Muscle layer of duodenum (tissue), 2 donors: ENCODE results near the gene SNRPE.
"Not testable (repeated sequence)": the region's sequence is repeated elsewhere in the genome, so short reads cannot be mapped to it uniquely, and the experiment has no call there.

Experiments used
- H3K27ac ChIP-seq: one replicate; pipeline ENCODE4 v1.7.0; 2013; ENCODE audit warnings: mild to moderate bottlenecking, low read length
- H3K27me3 ChIP-seq: one replicate; pipeline ENCODE4 v1.7.0; 2013; ENCODE audit warnings: low read depth, mild to moderate bottlenecking, control low read depth, low read length
- H3K36me3 ChIP-seq, 2 donors: one replicate each; pipeline ENCODE4 v1.7.0; 2013; ENCODE audit warnings: low read length in 2 of 2, control low read depth in 1 of 2, mild to moderate bottlenecking in 1 of 2; ENCODE audit not compliant: insufficient read depth in 2 of 2, control insufficient read depth in 1 of 2
- H3K4me1 ChIP-seq, 2 donors: one replicate each; pipeline ENCODE4 v1.7.0; 2013; ENCODE audit warnings: low read length in 2 of 2, mild to moderate bottlenecking in 2 of 2, control low read depth in 1 of 2, moderate library complexity in 1 of 2; ENCODE audit not compliant: insufficient read depth in 2 of 2, control insufficient read depth in 1 of 2
- H3K4me3 ChIP-seq, 2 donors: one replicate each; pipeline ENCODE4 v1.7.0; 2013; ENCODE audit warnings: low read length in 2 of 2, low read depth in 1 of 2, mild to moderate bottlenecking in 1 of 2
- H3K9me3 ChIP-seq, 2 donors: one replicate each; pipeline ENCODE4 v1.7.0; 2013; ENCODE audit warnings: low read length in 2 of 2, control low read depth in 1 of 2, mild to moderate bottlenecking in 1 of 2; ENCODE audit not compliant: control insufficient read depth in 1 of 2
- donor health status: healthy.

SNRPE gene

DNA sequence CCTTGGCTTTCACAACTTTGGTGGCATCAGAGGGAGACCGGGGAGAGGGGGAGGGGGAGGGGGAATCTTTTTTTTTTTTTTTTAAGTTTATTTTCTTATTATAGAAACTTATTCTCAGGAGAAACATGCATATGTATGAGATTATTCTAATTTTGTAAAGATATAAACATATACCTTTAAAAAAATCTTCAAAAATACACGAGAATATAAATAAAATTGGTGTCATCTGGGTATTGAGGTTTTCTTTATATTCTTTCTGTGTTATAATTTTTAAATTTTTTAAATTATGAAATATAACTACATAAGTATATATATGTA is 18.9 kb upstream of the SNRPE start:
- H3K36me3 ChIP-seq, result peaks cover 48 to 56% of the 10 kb centered on the region in 2 donors
- no peak overlapping the region for H3K27ac ChIP-seq
- H3K27me3 ChIP-seq, result no peaks in the 10 kb centered on the region
- no peaks in the 10 kb centered on the region for H3K9me3 ChIP-seq
- peaks cover 0 to 10% of the 10 kb centered on the region in 2 donors for H3K4me1 ChIP-seq
- no peak overlapping the region for H3K4me3 ChIP-seq

DNA sequence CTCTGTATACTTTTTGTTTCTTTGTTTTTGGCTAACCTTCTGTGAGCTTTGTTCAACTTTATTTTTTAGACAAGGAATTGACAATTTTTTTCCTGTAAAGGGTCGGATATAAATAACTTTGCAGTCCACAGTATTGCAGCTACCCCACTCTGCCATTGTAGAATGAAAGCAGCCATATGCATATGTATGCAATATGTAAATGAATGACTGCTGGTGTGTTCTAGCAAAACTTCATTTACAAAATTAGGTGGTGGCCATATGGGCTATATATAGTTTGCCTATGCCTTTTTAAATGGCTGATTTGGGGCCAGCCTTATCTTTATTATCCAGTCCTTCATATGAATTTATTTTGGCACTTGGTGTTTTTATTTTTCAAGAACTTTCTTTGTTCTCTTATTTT is 18.0 kb upstream of the SNRPE start:
- Histone ChIP-seq H3K4me1 (peaks cover 0 to 9% of the 10 kb centered on the region in 2 donors), H3K27me3 (no peaks in the 10 kb centered on the region), H3K4me3 (no peak overlapping the region), H3K9me3 (no peaks in the 10 kb centered on the region), H3K27ac (no peak overlapping the region), H3K36me3 (peaks cover 46 to 57% of the 10 kb centered on the region in 2 donors)

DNA sequence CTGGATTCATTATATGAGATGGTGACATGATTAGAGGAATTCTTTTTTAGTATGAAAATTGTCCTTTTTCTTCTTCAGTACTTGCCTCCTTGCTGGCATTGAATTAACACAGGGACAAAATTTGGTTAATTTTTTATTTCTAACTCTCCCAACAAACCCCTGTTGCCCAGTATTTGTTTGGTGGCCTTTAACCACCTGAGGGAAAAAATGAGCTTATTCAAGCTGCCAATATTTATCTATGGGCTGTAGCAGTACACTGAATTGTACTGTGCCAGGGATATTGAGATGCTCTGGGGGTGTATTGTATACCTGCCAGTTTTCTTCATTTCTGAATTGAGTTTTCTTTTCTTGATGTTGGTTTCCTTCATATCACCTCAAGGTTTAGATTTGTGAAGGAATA is 8.3 kb upstream of the SNRPE start:
- not testable (repeated sequence) for H3K27me3 ChIP-seq, H3K27ac ChIP-seq, H3K4me1 ChIP-seq, H3K4me3 ChIP-seq, H3K9me3 ChIP-seq
- H3K36me3 ChIP-seq, result peaks cover 51 to 56% of the 10 kb centered on the region in 2 donors

DNA sequence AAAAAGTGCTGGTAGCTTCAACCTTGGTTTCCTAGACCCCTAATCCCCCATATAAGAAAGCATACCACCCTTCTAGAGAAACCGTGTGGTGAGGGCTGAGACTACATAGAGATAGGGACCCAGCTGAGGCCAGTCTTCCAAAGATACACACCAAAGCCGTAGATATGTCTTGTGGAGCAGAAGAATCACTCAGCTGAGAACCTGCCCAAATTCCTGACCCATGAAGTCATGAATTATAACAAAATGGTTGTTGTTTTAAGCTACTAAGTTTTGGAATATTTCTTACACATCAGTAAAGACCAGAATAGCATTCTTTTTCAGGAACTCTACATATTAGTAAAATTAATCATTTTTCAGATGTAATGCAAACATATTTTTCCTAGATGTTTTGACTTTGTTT is 3.3 kb upstream of the SNRPE start:
- Histone ChIP-seq H3K4me1 (peaks cover 12 to 14% of the 10 kb centered on the region in 2 donors), H3K27me3 (no peaks in the 10 kb centered on the region), H3K27ac (no peak overlapping the region), H3K9me3 (no peaks in the 10 kb centered on the region), H3K4me3 (no peak overlapping the region), H3K36me3 (peaks cover 17 to 21% of the 10 kb centered on the region in 2 donors)

DNA sequence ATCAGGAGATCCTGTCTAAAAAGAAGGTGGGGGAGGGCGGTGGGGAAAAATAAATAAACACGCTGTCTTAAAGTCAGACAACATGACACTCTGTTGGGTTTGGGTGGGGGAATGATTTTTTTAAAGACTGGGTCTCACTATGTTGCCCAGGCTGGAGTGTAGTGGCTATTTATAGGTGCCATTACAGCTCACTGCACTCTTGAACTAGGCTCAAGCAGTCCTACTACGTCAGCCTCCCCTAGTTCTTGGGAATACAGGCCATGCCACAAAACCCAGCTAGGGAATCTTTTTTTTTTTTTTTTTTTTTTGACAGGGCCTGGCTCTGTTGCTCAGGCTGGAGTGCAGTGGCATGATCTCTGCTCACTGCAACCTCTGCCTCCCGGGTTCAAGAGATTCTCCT is 2.4 kb upstream of the SNRPE start:
- Histone ChIP-seq H3K36me3 (peaks cover 15 to 18% of the 10 kb centered on the region in 2 donors), H3K4me1 (peaks cover 13 to 14% of the 10 kb centered on the region in 2 donors), H3K9me3 (no peaks in the 10 kb centered on the region), H3K4me3 (no peak overlapping the region), H3K27me3 (no peaks in the 10 kb centered on the region), H3K27ac (no peak overlapping the region)

DNA sequence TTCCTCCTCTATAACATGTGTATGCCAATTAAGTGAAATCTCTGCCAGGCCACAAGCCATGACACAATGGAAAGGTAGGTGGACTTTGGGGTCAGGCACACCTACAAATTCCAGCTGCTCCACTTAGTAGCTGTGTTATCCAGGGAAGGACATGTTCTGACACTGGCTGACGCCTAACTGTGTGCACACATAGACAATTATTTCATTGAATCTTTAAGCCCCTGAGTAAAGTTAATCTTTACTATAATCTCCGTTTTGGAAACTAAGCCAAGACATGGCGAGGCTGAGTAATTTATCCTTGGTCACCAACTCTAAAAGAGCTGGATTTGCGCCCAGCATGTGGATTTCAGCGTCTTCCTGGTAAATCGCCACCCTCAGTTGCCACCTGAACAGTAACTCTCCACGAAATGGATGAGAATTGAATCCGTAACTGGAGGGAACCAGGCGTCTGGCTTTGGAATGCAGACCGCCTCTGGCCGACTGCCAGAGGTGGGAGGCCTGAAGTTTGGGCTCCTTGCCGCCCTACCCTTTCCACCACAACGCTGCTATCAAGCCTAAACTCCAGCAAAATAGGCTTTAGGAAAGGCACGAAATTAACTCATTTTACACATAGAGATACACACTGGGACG is 888 bp upstream of the SNRPE start:
- H3K9me3 ChIP-seq, result no peaks in the 10 kb centered on the region
- peaks cover 13 to 14% of the 10 kb centered on the region in 2 donors for H3K4me1 ChIP-seq
- peak overlapping the region; percentile 49 to 100 for H3K4me3 ChIP-seq
- peaks cover 15 to 17% of the 10 kb centered on the region in 2 donors for H3K36me3 ChIP-seq
- H3K27ac ChIP-seq, result peak overlapping the region; percentile 84
- H3K27me3 ChIP-seq, result no peaks in the 10 kb centered on the region

DNA sequence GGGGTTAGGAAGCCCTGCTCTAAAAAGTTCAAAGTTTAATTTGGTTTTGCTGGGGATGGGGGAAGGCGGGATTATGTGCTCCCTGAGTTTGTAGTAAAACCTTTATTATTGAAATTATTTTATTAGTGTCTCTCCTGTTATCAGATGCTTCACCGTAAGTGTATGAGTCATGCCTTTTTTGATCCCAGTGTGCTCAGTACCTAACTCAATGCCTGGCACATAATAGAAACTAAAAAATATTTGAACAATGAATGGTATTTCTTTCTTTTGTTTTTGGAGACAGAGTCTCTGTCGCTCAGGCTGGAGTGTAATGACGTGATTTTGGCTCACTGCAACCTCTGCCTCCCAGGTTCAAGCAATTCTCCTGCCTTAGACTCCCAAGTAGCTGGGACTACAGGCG is 6.4 kb downstream of the SNRPE start:
- Histone ChIP-seq H3K4me3 (no peak overlapping the region), H3K27me3 (no peaks in the 10 kb centered on the region), H3K4me1 (peaks cover 0 to 10% of the 10 kb centered on the region in 2 donors), H3K9me3 (no peaks in the 10 kb centered on the region), H3K27ac (no peak overlapping the region), H3K36me3 (peaks cover 37 to 57% of the 10 kb centered on the region in 2 donors)

DNA sequence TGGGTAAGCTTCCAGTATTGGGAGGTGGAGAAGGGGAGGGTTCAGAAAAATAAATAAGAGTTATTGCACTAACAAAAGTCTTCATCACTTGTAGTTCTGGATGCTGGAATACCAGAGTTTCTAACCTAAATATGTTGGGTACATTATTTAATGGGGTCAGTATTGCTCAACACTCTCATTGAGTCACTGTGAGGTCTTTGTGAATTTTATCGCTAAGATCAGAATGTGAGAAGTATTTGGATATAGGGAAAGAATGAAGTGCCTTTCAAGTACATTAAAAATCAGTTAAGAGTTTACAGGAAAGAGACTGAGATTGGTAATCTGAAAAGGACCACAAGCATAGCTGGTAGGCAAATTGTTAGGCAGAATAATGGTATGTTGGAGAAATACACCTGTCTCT is 8.8 kb downstream of the SNRPE start:
- Histone ChIP-seq H3K36me3 (peaks cover 28 to 51% of the 10 kb centered on the region in 2 donors), H3K4me1 (peaks cover 0 to 6% of the 10 kb centered on the region in 2 donors), H3K9me3 (no peaks in the 10 kb centered on the region), H3K4me3 (no peak overlapping the region), H3K27ac (no peak overlapping the region), H3K27me3 (no peaks in the 10 kb centered on the region)

DNA sequence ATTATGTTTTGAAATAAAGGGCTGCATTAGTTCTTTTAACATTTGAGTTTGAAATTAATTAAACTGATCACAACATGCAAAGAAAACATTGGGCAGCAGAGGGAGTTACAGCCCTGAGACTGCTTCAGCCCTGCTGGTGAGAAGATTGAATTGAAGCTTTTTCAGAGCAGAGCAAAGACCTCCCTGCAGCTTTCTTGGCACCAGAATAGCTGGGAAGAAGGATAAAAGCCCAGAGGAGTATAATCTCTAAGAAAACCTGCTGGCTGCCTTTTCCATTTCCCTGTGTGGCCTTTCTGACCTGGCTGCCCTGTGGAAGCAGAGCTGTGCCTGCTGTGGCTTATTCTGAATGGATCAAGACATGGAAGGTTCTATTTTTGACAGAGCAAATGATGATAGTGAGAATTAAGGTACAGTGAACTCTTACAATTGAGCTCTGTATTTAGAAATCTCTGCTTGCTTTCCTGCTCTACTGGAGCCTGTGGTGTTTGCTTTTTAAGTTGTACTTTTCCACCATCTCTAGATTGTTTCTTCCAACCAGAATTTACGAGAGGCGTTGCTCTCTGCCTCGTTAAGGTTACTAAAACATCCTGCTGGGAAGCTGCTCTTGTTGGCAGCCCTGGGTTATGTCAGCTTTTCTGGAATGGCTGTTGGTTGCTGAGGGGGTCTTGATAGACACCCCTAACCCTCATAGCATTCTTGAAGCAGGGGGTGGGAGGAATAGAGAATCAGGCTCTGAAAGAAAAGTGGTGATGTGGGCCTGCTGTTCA is 9.9 kb downstream of the SNRPE start:
- no peaks in the 10 kb centered on the region for H3K9me3 ChIP-seq
- H3K4me3 ChIP-seq, result no peak overlapping the region
- no peak overlapping the region for H3K27ac ChIP-seq
- peaks cover 20 to 44% of the 10 kb centered on the region in 2 donors for H3K36me3 ChIP-seq
- H3K4me1 ChIP-seq, result peaks cover 0 to 6% of the 10 kb centered on the region in 2 donors
- no peaks in the 10 kb centered on the region for H3K27me3 ChIP-seq

DNA sequence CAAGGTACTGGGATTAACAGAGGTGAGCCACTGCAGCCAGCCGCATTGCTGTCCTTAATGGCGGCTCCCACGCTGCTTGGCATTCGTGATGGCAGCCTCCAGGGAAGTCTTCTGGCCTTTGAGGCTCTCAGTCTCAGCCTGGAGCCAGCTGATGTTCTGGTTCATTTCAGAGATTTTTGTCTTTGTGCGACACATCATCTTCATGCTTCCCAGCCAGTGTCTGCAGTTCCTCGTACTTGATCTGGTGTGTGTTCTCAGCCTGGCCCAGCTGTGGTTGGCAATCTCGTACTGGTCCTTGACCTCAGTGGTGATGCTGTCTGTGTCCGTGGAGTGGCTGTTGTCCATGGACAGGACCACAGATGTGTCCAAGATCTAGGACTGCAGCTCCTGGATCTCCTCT is 11.7 kb downstream of the SNRPE start:
- H3K9me3 ChIP-seq, result no peaks in the 10 kb centered on the region
- peaks cover 0 to 6% of the 10 kb centered on the region in 2 donors for H3K4me1 ChIP-seq
- H3K4me3 ChIP-seq, result no peak overlapping the region
- no peak overlapping the region for H3K27ac ChIP-seq
- H3K36me3 ChIP-seq, result peaks cover 14 to 36% of the 10 kb centered on the region in 2 donors
- H3K27me3 ChIP-seq, result no peaks in the 10 kb centered on the region

DNA sequence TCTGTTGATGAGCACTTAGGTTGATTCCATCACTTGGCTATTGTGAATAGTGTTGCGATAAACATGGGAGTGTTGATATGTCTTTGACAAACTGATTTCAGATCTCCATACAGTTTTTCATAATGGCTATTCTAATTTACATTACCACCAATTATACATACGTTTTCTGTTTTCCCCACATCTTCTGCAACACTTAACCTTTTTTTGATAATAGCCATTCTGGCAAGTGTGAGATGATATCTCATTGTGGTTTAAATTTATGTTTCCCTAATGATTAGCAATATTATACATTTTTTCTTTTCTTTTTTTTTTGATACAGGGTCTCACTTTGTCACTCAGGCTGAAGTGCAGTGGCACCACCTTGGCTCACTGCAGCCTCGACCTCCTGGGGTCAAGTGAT is 17.0 kb downstream of the SNRPE start:
- Histone ChIP-seq H3K27me3 (no peaks in the 10 kb centered on the region), H3K9me3 (no peaks in the 10 kb centered on the region), H3K4me1 (no peaks in the 10 kb centered on the region), H3K36me3 (peaks cover 3 to 9% of the 10 kb centered on the region in 2 donors), H3K4me3 (no peak overlapping the region), H3K27ac (no peak overlapping the region)
